A549 (cell line): Measurements from ENCODE around the gene TSFM. TPM values are rescaled to one million over a fixed set of nuclear protein-coding genes. Genes with fewer than 3 reads are reported as not detected.

Experiments used
- ATAC-seq, 2 experiments: fragments of 200-7000 bp in 1 of 2; fragments of >200 bp in 1 of 2; cut with Nextera tagmentation in 1 of 2; cut with Tn5 transposase in 1 of 2; 3 replicates each; pipeline versions ENCODE4 v1.8.0 to v1.9.1; 2018 to 2020; ENCODE audit warnings: mild to moderate bottlenecking in 1 of 2, moderate library complexity in 1 of 2
- CTCF ChIA-PET: fragments of 300-600 bp; sonication (Branson Sonifier 250); formaldehyde crosslinking; extraction: SDS; loops from one replicate; lab custom pipeline; 2021; ENCODE audit warnings: antibody characterized with exemption, inconsistent platforms; lab: Yijun Ruan, JAX
- POLR2A ChIA-PET: fragments of 350-600 bp; formaldehyde crosslinking; extraction: SDS; loops from one replicate; lab custom pipeline; 2021; ENCODE audit warnings: antibody characterized with exemption, inconsistent platforms; lab: Yijun Ruan, JAX
- DNase-seq, 2 experiments: peaks; one replicate each; pipeline versions ENCODE4 v3.0.0 to v3.0.0-alpha.2; 2011 to 2016; ENCODE audit warnings: low read depth in 1 of 2, low spot score in 1 of 2
- FAIRE-seq: peaks from 2 replicates; lab custom pipeline; 2011; peaks lifted over from hg19 to GRCh38; lab: Jason Lieb, UNC
- H3K27ac ChIP-seq, 2 experiments: fragments of >200 bp; sonication (Bioruptor Twin); formaldehyde crosslinking; 3 replicates each; pipeline ENCODE4 v1.5.1; 2016 to 2017
- H3K4me1 ChIP-seq: fragments of >200 bp; sonication (Bioruptor Twin); formaldehyde crosslinking; 3 replicates; pipeline ENCODE4 v1.6.1; 2016
- H3K4me2 ChIP-seq: fragments of >200 bp; sonication (Bioruptor Twin); formaldehyde crosslinking; 3 replicates; pipeline ENCODE4 v1.6.1; 2016
- H3K4me3 ChIP-seq: fragments of >200 bp; sonication (Bioruptor Twin); formaldehyde crosslinking; 3 replicates; pipeline ENCODE4 v1.5.1; 2016
- H3K9me3 ChIP-seq: fragments of >200 bp; sonication (Bioruptor Twin); formaldehyde crosslinking; 3 replicates; pipeline ENCODE4 v1.6.1; 2016
- CBX2 ChIP-seq: fragments of 200-600 bp; sonication (generic); IDR thresholded peaks from 2 replicates; pipeline ENCODE4 v1.6.1; 2016; ENCODE audit warnings: low read depth, mild to moderate bottlenecking, borderline replicate concordance
- CHD2 ChIP-seq: fragments of 150-350 bp; IDR thresholded peaks from 2 replicates; pipeline ENCODE4 v1.6.1; 2014; ENCODE audit warnings: low read length; ENCODE audit not compliant: partially characterized antibody
- EHMT2 ChIP-seq: fragments of 200-600 bp; sonication (generic); IDR thresholded peaks from 2 replicates; pipeline ENCODE4 v1.6.1; 2016; ENCODE audit warnings: antibody characterized with exemption, low read depth, mild to moderate bottlenecking, moderate library complexity
- ESRRA ChIP-seq: fragments of 150-350 bp; IDR thresholded peaks from 2 replicates; pipeline ENCODE4 v1.6.1; 2014; ENCODE audit warnings: mild to moderate bottlenecking, low read length, borderline replicate concordance
- FOSL2 ChIP-seq, 2 experiments: fragments of 450-650 bp in 1 of 2; fragments of >200 bp in 1 of 2; sonication (Bioruptor Twin) in 1 of 2; formaldehyde crosslinking; IDR thresholded peaks; 2 replicates each; pipeline versions ENCODE4 v1.5.0 to v1.6.1; 2016 to 2020; ENCODE audit warnings: mild to moderate bottlenecking in 1 of 2, moderate library complexity in 1 of 2
- GATA3 ChIP-seq: IDR thresholded peaks from 2 replicates; pipeline ENCODE4 v1.6.1; 2012; ENCODE audit warnings: borderline replicate concordance
- HEYL ChIP-seq: fragments of 250-450 bp; sonication (Bioruptor Pico); IDR thresholded peaks from 2 replicates; pipeline ENCODE4 v1.8.0; 2021; ENCODE audit warnings: mild to moderate bottlenecking, moderate library complexity
- JUN ChIP-seq, 2 experiments: fragments of >200 bp; sonication (Bioruptor Twin); formaldehyde crosslinking; IDR thresholded peaks; 2 replicates in 1 of 2; 3 replicates in 1 of 2; pipeline ENCODE4 v1.6.1; 2016 to 2017
- JUNB ChIP-seq: fragments of >200 bp; sonication (Bioruptor Twin); formaldehyde crosslinking; IDR thresholded peaks from 2 replicates; pipeline ENCODE4 v1.6.1; 2016
- MAZ ChIP-seq: fragments of 150-350 bp; IDR thresholded peaks from 2 replicates; pipeline ENCODE4 v1.6.1; 2014; ENCODE audit warnings: antibody characterized with exemption, low read depth, low read length, borderline replicate concordance
- NPAS2 ChIP-seq: fragments of 250-450 bp; sonication (Bioruptor Pico); IDR thresholded peaks from 2 replicates; pipeline ENCODE4 v1.8.0; 2022; ENCODE audit warnings: mild to moderate bottlenecking, moderate library complexity, borderline replicate concordance
- POLR2A ChIP-seq: IDR thresholded peaks from 2 replicates; pipeline ENCODE4 v1.6.1; 2012; ENCODE audit warnings: mild to moderate bottlenecking, low read length
- RNF2 ChIP-seq: fragments of 200-600 bp; sonication (generic); IDR thresholded peaks from 2 replicates; pipeline ENCODE4 v1.6.1; 2016; ENCODE audit warnings: low read depth, mild to moderate bottlenecking, antibody characterized with exemption, moderate library complexity, borderline replicate concordance
- SMC3 ChIP-seq: fragments of >200 bp; sonication (Bioruptor Twin); formaldehyde crosslinking; IDR thresholded peaks from 3 replicates; pipeline ENCODE4 v1.6.1; 2018; ENCODE audit warnings: inconsistent platforms
- WGBS: methylation state at CpG from one replicate; pipeline ENCODE4 v1.1.6; 2017; ENCODE audit errors: missing lambda C conversion rate; 5-methylcytosine and 5-hydroxymethylcytosine counted together
- polyA plus RNA-seq, 4 experiments: library from polyadenylated mRNA; depleted of rRNA in 3 of 4; stranded (reverse); fragments of >200 nt; fragmentation: RNase III in 1 of 4; extraction: RNeasy Plus Mini Kit Qiagen cat#74134 plus additional on column Dnase treatment in 1 of 4; gene quantifications; 2 replicates in 3 of 4; 3 replicates in 1 of 4; pipeline ENCODE4 v1.2.3, GENCODE V29; 2011 to 2017
- TF ChIP-seq, protein P1 (sequence below): fragments of >200 bp; sonication (Bioruptor Twin); formaldehyde crosslinking; IDR thresholded peaks from 3 replicates; pipeline ENCODE4 v1.6.1; 2016
- TF ChIP-seq, protein P2 (sequence below): IDR thresholded peaks from 2 replicates; pipeline ENCODE4 v1.6.1; 2012; ENCODE audit warnings: low read depth, borderline replicate concordance
- TF ChIP-seq, protein P3 (sequence below): fragments of 150-350 bp; IDR thresholded peaks from 2 replicates; pipeline ENCODE4 v1.6.1; 2014; ENCODE audit warnings: low read depth, mild to moderate bottlenecking, low read length
- TF ChIP-seq, protein P4 (sequence below): IDR thresholded peaks from 2 replicates; pipeline ENCODE4 v1.6.1; 2012
- TF ChIP-seq, protein P5 (sequence below): IDR thresholded peaks from 2 replicates; pipeline ENCODE4 v1.6.1; 2012
- TF ChIP-seq, protein P6 (sequence below): fragments of 450-650 bp; IDR thresholded peaks from 2 replicates; pipeline ENCODE4 v1.6.1; 2014; ENCODE audit warnings: antibody characterized with exemption

Gene TSFM
- polyA plus RNA-seq, 2 of the 4 experiments (the other 2 are of a cell fraction) = 31.7 to 60.2 TPM

DNA sequence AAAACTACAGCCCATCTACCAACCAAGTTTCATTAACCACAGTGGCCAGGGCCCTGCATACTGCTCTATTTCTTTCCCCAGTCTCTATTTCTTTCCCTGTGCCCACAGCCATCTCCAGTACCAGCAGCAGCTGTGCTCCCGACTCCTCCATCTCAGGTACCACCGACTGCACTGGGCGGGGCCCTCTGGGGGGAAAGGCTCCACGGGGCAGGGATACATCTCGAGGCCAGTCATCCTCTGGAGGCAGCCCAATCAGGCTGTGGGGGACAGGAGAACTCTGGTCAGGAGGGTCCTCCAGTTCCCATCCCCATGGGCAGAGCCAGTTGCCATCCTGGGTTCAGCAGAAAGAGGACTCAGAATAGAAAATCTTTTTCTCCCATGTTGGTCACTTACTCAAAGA is 33.5 kb upstream of the TSFM start (continued):
- TF ChIP-seq JUNB (no peak), GATA3 (no peak)

DNA sequence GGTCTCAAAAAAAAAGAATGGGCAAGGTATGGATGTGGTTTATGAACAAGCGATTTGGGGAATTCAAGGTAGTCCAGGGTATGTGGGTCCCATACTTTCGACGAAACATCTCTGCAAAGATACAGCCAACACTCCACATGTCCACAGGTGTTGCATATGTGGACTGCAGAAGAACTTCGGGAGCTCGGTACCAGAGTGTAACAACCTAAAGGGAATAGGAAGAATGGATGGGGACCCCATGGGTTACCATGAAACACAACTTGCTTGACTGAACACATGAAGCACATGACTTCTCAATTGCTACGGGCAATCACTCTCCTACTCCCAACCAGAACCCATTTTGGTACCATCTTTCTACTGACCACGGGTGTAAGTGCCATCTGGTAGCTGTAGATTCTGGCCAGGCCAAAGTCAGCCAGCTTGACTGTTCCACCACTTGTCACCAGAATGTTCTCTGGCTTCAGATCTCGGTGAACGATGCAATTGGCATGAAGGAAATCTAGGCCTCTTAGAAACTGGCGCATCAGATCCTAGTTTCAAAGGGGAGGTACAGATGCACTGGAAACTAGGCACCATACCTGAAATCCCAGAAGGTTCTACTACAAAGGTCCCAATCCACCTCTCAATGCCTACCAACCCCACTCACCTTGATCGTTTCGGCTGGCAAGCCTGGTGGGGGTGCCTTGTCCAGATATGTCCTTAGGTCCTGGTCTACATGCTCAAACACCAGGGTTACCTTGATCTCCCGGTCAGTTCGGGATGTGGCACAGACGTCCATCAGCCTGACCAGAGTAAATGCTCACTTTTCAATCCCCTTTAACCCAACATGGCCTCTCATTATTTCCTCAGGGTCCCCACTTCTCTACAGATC is 31.8 kb upstream of the TSFM start:
- ATAC-seq = no peak

DNA sequence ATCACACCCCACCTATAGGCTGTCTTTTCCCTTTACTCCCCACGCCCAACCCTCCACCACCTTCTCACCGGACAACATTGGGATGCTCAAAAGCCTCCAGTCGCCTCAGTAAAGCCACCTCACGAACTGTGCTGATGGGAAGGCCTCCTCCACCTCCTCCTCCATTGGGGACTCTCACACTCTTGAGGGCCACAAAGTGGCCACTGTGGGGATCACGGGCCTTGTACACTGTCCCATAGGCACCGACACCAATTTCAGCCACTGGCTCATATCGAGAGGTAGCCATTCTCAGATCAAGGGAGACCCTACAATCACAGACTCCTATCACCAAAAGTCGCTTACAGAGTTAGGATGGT is 31.2 kb upstream of the TSFM start:
- FAIRE-seq = no peak
- CTCF ChIA-PET = interaction anchor here (1.7 kb wide), 1 partner anchor 25 kb away, joined by 9 read pairs; no protein-coding TSS in a partner anchor
- peak overlapping the region; percentile 91 to 98 for H3K27ac ChIP-seq

More for the DNA sequence above, 31.8 kb upstream of the TSFM start:
- FAIRE-seq = no peak
- ChIA-PET CTCF (interaction anchor here (0.7 to 1.7 kb wide), 6 partner anchors 10 to 537 kb away, joined by 3 to 9 read pairs (median 4); partner anchors contain the start of gene AGAP2), POLR2A (no interaction called here)
- no peak for DNase-seq
- TF ChIP-seq CBX2 = no peak
- TF ChIP-seq, protein P1, sequence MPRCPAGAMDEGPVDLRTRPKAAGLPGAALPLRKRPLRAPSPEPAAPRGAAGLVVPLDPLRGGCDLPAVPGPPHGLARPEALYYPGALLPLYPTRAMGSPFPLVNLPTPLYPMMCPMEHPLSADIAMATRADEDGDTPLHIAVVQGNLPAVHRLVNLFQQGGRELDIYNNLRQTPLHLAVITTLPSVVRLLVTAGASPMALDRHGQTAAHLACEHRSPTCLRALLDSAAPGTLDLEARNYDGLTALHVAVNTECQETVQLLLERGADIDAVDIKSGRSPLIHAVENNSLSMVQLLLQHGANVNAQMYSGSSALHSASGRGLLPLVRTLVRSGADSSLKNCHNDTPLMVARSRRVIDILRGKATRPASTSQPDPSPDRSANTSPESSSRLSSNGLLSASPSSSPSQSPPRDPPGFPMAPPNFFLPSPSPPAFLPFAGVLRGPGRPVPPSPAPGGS = no peak
- TF ChIP-seq, protein P2, sequence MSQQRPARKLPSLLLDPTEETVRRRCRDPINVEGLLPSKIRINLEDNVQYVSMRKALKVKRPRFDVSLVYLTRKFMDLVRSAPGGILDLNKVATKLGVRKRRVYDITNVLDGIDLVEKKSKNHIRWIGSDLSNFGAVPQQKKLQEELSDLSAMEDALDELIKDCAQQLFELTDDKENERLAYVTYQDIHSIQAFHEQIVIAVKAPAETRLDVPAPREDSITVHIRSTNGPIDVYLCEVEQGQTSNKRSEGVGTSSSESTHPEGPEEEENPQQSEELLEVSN = no peak
- no peak for TF ChIP-seq SMC3
- TF ChIP-seq MAZ = no peak
- TF ChIP-seq, protein P3, sequence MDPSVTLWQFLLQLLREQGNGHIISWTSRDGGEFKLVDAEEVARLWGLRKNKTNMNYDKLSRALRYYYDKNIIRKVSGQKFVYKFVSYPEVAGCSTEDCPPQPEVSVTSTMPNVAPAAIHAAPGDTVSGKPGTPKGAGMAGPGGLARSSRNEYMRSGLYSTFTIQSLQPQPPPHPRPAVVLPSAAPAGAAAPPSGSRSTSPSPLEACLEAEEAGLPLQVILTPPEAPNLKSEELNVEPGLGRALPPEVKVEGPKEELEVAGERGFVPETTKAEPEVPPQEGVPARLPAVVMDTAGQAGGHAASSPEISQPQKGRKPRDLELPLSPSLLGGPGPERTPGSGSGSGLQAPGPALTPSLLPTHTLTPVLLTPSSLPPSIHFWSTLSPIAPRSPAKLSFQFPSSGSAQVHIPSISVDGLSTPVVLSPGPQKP = no peak
- no peak for TF ChIP-seq CHD2
- TF ChIP-seq JUN (IDR thresholded peaks at IDR 0.05) = no peak
- TF ChIP-seq FOSL2 (IDR thresholded peaks at IDR 0.05) = no peak
- TF ChIP-seq FOSL2 (CRISPR knock-in tag; IDR thresholded peaks at IDR 0.05) = no peak
- TF ChIP-seq RNF2 = no peak
- no peak for TF ChIP-seq EHMT2
- TF ChIP-seq, protein P4, sequence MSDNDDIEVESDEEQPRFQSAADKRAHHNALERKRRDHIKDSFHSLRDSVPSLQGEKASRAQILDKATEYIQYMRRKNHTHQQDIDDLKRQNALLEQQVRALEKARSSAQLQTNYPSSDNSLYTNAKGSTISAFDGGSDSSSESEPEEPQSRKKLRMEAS = no peak
- TF ChIP-seq, protein P5, sequence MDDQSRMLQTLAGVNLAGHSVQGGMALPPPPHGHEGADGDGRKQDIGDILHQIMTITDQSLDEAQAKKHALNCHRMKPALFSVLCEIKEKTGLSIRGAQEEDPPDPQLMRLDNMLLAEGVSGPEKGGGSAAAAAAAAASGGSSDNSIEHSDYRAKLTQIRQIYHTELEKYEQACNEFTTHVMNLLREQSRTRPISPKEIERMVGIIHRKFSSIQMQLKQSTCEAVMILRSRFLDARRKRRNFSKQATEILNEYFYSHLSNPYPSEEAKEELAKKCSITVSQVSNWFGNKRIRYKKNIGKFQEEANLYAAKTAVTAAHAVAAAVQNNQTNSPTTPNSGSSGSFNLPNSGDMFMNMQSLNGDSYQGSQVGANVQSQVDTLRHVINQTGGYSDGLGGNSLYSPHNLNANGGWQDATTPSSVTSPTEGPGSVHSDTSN = no peak
- no peak for TF ChIP-seq ESRRA
- no peak for TF ChIP-seq HEYL (CRISPR knock-in tag)
- TF ChIP-seq, protein P6, sequence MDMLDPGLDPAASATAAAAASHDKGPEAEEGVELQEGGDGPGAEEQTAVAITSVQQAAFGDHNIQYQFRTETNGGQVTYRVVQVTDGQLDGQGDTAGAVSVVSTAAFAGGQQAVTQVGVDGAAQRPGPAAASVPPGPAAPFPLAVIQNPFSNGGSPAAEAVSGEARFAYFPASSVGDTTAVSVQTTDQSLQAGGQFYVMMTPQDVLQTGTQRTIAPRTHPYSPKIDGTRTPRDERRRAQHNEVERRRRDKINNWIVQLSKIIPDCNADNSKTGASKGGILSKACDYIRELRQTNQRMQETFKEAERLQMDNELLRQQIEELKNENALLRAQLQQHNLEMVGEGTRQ = no peak
- TF ChIP-seq NPAS2 (CRISPR knock-in tag) = no peak
- H3K27ac ChIP-seq = peak overlapping the region; percentile 91 to 98
- peak overlapping the region; percentile 69 for H3K4me3 ChIP-seq
- H3K4me2 ChIP-seq = peak overlapping the region; percentile 80
- WGBS = 91% methylated on average over 15 of the region's 15 CpGs
- peaks cover 30% of the 10 kb centered on the region for H3K4me1 ChIP-seq
- no peaks in the 10 kb centered on the region for H3K9me3 ChIP-seq

More for the DNA sequence above, 31.2 kb upstream of the TSFM start:
- 24% methylated on average over 8 of the region's 8 CpGs for WGBS
- peaks cover 31% of the 10 kb centered on the region for H3K4me1 ChIP-seq
- no peaks in the 10 kb centered on the region for H3K9me3 ChIP-seq
- POLR2A ChIA-PET = no interaction called here
- peak overlapping the region; percentile 69 for H3K4me3 ChIP-seq
- peak; percentile 1 to 2; a peak in 2 of 6 replicates for ATAC-seq
- H3K4me2 ChIP-seq = peak overlapping the region; percentile 80
- TF ChIP-seq POLR2A = 0 out of 2 replicates have a peak, but pooled peaks have one; percentile 13
- TF ChIP-seq, protein P3 = no peak
- DNase-seq = no peak
